HG03442 (cell line): ENCODE data around the gene GIPC1.

Source experiments
- ATAC-seq: cut with Tn5 transposase; IDR thresholded peaks from one replicate; pipeline ENCODE4 v1.9.1; 2021; ENCODE audit warnings: mild to moderate bottlenecking, moderate library complexity; ENCODE audit not compliant: unreplicated experiment

Gene GIPC1

DNA sequence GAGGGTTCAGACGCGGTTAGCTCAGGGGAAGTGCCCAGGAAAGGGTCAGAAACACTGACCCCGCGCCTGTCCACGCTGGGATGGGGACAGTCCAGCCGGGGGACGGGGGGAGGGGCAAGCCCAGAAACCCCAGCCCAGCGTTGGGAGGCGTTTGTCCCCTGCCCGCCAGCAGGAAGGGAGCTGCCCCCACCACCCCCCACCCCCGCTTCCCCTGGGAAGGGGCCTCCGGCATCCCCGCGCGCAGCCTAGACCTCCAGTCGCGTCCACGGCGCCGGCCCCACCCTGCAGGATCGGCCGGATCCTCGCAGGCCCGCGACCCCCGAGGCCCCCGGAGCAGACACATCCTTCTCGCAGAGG lies 277 bp downstream of the GIPC1 start:
- no peak for ATAC-seq

DNA sequence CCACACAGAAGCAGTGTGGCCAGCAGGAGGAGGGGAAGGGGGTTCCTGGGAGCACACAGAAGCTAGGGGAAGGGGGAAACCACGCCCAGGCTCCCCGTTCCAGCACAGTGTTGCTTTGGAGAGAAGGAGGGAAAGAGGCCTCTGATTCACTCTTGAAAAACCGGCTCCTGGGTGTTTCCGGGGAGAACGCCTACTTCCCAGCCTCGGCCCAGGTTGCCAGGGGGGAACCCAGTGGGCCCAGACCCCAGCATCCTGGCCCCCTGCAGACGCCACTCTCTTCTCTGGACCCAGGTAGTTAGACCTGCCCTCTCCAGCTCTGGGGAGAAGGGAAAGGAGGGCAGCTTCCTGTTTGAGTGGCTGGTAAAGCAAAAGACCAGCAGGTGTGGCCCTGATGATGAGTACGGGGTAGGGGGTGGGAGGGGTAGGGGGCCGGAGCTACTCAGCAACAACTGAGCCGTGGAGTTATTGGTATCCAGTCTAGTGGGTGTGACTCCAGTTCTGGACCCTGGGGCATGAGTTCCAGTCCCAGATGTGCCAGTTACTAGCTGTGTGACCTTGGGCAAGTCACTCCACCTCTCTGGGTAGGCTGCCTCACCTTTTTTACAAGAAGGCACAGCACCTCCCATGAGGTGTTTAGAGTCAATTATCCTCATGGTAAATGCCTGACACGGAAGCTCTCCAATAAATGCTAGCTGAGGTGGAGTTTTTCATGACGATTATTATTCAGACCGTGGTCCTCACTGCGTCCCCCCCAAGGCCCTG lies 836 bp downstream of the GIPC1 start:
- no peak for ATAC-seq

DNA sequence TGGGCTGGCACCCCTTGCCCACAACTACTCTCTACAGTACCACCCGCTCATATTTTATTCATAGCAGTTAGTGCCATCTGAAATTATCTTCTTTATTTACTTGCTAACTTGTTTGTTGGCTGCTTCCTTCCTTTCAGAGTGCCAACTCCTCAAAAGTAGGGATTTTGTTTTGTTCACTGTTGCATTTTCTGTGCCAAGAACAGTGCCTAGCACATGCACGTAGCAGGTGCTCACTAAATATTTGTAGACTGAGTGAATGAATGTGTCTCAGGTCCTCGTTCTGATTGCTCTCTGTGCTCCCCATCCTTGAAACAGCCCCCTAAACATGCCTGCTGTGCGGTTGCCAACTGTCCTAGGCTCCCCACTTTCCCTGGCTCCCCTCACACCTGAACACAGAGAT lies 1.5 kb downstream of the GIPC1 start:
- ATAC-seq, result no peak

- no peak for ATAC-seq
These were observed 3.1 kb downstream of the GIPC1 start for GRCh38 chr19:14492756-14493337.

DNA sequence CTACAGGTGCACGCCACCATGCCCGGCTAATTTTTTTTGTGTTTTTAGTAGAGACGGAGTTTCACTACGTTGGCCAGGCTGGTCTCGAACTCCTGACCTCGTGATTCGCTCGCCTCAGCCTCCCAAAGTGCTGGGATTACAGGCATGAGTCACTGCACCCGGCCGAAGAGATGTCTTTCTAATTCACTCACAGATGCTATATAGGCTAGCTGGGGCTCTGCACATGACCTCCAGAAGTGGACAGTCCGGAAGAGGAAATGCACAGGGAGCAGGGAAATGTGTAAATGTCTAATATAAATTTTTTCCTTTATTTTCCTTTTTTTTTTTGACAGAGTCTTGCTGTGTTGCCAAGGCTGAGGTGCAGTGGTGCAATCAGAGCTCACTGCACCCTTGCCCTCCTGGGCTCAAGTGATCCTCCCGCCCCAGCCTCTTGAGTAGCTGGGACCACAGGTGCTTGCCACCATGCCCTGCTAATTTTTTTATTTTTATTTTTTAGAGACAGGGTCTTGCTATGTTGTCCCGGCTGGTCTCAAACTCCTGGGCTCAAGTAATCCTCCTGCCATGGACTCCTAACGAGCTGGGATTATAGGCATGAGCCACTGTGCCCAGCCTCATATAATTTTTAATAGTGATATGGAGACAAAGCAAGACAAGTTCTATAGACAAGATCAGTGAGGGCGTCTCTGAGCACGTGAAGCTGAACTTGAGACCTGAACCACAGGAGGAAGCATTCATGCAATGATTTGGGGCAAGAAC lies 8.4 kb downstream of the GIPC1 start:
- ATAC-seq, result no peak

GRCh38 chr19:14482172-14482941 lies 13.6 kb downstream of the GIPC1 start:
- ATAC-seq, result no peak

DNA sequence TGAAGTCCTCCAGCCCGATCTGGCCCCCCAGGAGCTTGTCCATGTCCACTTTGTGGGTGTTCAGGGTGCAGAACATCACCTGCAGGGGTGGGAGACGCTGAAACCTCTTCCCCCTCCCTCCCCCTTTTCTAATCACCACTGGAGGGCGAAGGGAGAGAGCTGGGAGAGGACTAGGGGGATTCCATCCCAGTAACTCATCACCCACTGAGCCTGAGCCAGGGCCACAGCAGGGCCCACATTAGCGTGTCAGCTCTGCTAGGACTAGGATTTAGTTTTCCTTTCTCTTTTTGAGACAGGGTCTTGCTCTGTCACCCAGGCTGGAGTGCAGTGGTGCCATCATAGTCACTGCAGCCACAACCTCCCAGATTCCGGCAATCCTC lies 15.2 kb downstream of the GIPC1 start:
- ATAC-seq, result no peak

DNA sequence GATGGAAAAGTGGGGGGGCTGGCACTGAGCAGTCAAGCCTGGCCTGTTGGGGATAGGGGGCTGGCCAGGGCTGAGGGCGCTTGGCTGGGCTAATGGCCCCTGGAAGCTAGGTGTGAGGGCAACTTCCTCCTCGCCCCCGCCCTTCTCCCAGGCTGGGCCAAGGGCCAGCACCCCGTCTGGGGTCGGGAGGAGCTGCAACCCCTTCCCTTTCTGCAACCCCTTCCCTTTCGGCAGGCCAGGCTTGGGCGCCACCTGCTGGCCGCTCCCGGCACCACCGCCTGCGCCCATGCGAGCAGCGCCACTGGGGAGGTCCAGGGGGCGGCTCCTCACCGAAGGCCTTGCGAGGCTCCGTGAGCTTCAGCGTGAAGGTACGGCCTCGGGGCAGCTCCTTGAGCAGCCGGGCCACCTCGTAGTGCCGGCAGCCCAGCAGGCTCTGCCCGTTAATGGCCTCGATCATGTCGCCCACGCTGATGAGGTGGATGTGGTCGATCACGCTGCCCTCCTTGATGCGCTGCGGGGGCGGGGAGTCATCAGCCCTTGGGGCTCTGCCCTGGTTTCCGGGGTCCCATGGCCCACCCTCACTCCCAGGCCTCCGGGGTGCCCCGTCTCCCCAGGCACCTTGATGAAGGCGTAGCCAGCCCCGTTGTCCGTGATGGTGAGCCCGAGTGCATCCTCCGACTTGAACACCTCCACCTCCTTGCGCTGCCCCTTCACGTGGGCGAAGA lies 15.8 kb downstream of the GIPC1 start:
- ATAC-seq, result no peak

DNA sequence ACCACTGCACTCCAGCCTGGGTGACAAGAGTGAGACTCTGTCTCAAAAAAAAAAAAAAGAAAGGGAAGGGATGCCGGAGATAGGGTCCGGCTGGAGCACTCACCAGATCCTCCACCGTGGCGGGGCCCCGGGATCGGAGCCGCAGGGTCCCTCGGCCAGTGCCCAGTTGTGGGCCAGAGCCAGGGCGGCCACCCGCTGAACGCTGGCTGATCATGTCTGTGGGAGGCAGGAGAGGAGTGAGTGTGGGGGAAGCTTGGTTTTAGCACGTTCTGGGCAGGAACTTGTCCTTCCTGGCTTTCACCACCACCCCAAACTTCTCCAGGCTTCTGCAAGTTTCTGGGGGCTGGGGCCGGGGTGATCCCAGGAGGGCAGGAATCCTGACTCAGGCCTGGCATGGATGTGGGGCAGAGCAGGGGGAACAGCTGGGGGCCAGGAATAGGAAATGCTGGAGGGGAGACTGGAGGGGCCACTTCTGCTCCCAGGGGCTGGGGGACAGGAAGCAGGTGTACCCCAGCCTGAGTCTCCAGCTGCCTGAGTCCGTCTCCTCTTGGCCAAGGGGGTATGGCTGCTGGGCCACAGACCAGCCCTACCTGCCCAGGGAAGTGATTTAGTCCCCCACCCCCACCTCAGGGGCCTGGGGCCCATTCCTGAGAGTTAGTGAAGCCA lies 16.5 kb downstream of the GIPC1 start:
- no peak for ATAC-seq

DNA sequence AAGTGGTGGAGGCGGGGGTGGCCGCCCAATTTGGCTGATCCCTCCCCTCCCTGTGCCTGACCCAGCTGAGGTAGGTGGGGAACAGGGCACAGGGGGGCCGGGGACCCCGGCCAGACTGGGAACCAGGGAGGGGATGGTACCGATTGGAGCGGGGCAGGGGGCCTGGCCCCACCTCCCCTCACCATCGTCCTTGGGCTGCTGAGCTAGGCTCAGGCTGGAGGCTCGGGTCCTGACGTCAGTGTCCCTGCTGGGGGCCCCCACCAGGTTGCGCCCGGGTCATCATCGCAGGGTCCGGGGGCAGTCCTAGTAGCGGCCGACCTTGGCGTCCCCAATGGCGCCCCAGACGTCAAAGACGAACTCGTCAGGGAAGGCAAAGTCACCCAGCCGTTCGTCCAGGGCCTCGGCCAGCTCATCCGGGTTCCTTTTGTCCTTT lies 17.8 kb downstream of the GIPC1 start:
- ATAC-seq, result no peak

DNA sequence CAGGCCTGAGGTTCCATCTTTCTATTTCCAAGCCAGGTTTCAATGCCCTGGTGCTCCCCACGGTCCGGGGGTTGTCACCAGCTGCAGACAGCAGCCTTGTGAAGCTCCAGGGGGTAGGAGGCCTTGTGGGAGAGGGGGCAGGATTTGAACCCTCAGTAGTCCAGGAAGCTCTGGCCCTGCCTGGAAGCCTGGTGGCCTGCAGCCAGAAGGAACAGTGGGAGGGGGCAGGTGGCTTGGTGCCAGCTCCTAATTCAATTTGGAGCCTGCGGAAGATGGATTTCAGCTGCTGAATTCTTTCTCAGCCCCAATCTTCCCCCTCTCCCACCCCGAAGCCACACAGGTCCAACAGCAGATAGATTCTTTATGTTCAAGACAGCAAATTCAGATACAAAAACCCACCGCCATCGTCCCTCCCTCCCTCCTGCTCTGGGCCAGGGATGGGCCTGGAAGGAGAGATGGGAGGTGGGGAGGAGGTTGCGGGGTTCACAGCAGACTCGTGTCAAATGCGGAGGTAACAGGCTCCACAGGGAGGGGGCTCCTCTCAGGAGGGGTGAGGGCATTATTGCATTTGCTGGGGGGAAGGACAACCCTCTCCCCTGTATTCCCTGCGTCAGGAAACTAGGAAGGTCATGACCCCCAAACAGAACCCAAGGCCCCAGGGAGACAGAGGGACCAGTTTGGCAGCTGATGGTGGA lies 18.4 kb downstream of the GIPC1 start:
- no peak for ATAC-seq

DNA sequence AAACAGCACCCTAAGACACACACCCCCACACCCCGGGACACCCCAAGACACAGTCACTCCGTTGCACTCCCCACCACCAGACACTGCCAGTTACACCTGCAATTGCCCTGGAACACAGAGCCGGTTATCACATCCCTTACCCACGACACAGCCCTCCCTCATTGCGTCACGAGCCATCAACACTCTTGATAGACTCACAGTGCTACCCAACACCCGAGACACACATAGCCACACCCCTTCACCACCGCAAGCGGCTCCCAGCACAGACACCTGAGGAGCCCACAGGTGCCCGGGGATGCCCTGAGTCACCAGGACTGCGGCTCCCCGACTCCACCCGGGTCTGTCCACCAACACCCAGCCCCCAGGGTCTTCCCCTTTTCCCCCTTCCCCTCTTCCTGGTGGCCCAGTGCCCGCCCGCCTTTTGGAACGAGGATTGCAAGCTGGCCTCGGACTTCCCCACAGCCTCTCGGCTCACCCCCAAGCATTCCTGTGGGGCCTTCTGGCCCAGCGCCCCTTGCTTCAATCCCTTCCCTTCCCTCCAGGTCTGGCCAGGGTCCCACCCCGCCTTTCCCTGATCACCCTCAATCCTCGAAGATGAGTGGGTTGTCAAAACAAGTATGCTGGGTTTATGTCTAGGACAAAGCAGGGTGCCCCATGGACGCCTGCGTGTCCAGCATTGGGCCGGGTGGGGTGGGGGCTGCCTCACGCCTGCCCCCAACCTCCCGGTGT lies 19.1 kb downstream of the GIPC1 start:
- no peak for ATAC-seq

- no peak for ATAC-seq
These were observed 19.6 kb downstream of the GIPC1 start for GRCh38 chr19:14476327-14476672.

GRCh38 chr19:14475251-14476073 lies 20.5 kb downstream of the GIPC1 start, which contains the start of gene PTGER1:
PTGER1 (minus strand) TSS chr19:14475354; CDS start chr19:14474320, 1,034 bp downstream.
- no peak for ATAC-seq

- ATAC-seq, result no peak
These were observed 21.1 kb downstream of the GIPC1 start for GRCh38 chr19:14474827-14475226.

GRCh38 chr19:14473978-14474578 lies 21.8 kb downstream of the GIPC1 start:
- no peak for ATAC-seq

DNA sequence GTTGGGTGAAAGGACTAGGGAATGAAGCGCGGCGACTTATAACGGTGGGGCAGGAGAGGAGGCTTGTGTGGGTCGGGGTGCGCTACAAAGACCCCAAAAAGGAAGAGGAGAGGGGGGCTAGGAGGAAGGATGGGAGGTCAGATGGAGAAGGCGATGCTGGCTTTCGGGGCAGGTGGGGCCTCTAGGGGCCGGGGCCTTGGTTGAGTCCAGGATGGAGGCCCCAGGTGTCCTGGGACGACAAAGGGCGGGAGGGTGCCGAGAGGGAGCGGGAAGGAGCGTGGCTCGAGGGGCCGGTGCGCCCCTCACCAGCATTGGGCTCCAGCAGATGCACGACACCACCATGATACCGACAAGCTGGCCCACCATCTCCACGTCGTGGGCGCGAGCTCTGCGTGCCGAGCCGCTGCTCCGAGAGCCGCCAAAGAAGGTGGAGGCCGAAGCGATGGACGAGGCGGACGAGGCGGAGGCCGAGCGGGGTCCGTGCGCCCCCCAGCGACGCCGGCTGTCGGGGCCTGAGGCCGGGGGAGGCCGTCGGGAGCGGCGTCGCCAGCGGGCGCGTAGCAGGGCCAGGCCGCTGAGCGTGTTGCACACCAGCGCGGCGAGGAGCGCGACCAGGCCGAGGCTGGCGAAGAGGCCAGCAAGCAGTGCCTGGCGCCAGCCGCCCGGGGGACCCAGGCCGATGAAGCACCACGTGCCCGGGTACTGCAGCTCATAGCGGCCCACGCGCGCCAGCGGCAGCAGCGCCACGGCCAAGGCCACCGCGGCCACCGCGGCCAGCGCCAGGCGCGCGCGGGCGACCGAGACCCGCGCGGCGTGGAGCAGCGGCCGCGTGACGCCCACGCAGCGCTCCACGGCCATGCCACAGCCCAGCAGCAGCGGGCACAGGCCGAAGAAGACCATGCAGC lies 22.6 kb downstream of the GIPC1 start:
- ATAC-seq, result no peak
